ENCODE measurements around the gene TRIM52. TPM values are rescaled to one million over a fixed set of nuclear protein-coding genes. Genes with fewer than 3 reads are reported as not detected.

The TRIM52 gene
- total RNA-seq, 1 experiment from 2014 or later = 7.6 TPM

DNA sequence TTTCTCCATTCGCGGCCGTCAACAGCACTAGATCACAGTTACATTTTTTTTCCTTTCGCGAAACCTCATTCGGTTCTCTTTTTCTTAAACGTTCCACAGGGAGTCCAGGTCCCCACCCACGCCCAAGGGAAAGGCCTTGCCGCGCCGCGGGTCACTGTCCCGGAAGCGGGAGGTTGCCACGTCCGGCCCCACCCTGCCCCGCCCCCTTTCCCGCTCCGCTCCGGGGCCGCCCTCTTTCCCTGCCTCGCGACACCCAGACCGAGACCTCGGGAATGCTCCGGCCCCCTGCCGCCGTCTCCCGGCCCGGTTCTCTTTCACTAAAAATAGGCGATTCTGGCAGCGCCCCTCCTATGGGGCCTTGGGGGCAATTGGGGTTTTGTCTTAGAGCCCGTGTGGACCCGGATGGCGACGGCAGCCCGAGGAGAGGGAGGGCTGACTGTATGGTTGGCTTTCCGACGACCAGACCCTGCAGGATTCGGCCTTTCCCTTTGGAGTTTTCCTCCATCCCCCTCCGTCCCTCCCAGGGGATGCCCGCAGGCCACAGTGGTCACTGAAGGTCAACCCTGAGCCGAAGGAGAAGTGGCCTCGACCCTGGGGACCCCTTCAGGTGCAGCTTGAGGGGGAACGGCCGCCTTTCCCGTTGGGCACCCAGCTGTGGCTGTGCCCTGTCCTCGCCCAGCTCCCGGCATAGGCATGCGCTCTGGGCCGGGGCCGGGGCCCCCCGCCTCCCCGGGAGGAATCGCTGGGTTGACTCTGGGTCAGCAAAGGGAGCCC lies 14.5 kb downstream of the TRIM52 start (continued):
- TF ChIP-seq MAX (IDR thresholded peaks at IDR 0.05) (no peak), ATF3 (IDR thresholded peaks at IDR 0.05) (no peak)

- DNase-seq (ENCODE audit: low read depth, low spot score) = no peak
- TF ChIP-seq YY1 (IDR thresholded peaks at IDR 0.05; ENCODE audit: extremely low read depth, insufficient replicate concordance, low read depth, low read length) (no peak), CTCF (IDR thresholded peaks at IDR 0.05 in 2 of 3, conservative IDR thresholded peaks at IDR 0.05 in 1 of 3; ENCODE audit: borderline replicate concordance in 1 of 3, insufficient read depth in 1 of 3, low read depth in 2 of 3, low read length in 2 of 3) (no peak), POLR2A (IDR thresholded peaks at IDR 0.05; ENCODE audit: borderline replicate concordance, extremely low read depth, insufficient read depth, insufficient read length) (peak; percentile 37), SRF (IDR thresholded peaks at IDR 0.05; ENCODE audit: low read depth) (no peak)
- Histone ChIP-seq H3K4me3 (replicated peaks in 1 of 2; ENCODE audit: low read depth in 1 of 2, low read length in 2 of 2) (peak overlapping the region; percentile 88 to 92), H3K9ac (ENCODE audit: low read length) (peak overlapping the region; percentile 93), H4K20me1 (ENCODE audit: insufficient read depth) (peaks cover 12% of the 10 kb centered on the region; the same call in 1 of the 2 replicates), H3K9me3 (ENCODE audit: control insufficient read depth in 1 of 2, insufficient read depth in 1 of 2, low read depth in 1 of 2, low read length in 2 of 2) (no peaks in the 10 kb centered on the region), H3K27me3 (ENCODE audit: insufficient read depth, low read length) (no peaks in the 10 kb centered on the region), H2AFZ (ENCODE audit: low read depth, low read length, poor library complexity, severe bottlenecking) (no peak overlapping the region), H3K27ac (ENCODE audit: low read depth, low read length) (peak overlapping the region; percentile 96), H3K4me1 (ENCODE audit: control insufficient read depth in 1 of 2, insufficient read depth in 2 of 2, low read length in 2 of 2) (peaks cover 24 to 56% of the 10 kb centered on the region in 2 experiments), H3K79me2 (ENCODE audit: insufficient read depth, low read length) (peaks cover 90% of the 10 kb centered on the region), H3K4me2 (ENCODE audit: low read length) (peak overlapping the region; percentile 98), H3K36me3 (ENCODE audit: control insufficient read depth in 1 of 2, insufficient read depth in 2 of 2, low read length in 2 of 2) (peaks cover 13 to 39% of the 10 kb centered on the region in 2 experiments), H3K9me2 (ENCODE audit: insufficient read depth) (no peaks in the 10 kb centered on the region)
- ATAC-seq = peak; percentile 8
- intact Hi-C loops (cut with micrococcal nuclease) = no loop called here
- ChIA-PET POLR2A (interaction anchor here (0.9 to 3.6 kb wide), 5 partner anchors 10 to 38 kb away, joined by 4 to 19 read pairs (median 6); partner anchors contain the start of genes TRIM41 and TRIM52), RAD21 (ENCODE audit: low non-redundant PET in 1 of 2, low total read pairs in 2 of 2, uncharacterized antibody in 2 of 2, unreplicated experiment in 2 of 2) (no interaction called here), CTCF (interaction anchor here (1.8 kb wide), 1 partner anchor 15 kb away, joined by 4 read pairs; the partner anchor contains the start of gene TRIM52)
- no TSS peak for BruUV-seq (replicated peaks)
Measured at GRCh38 chr5:181245427-181246275, 15.3 kb downstream of the TRIM52 start.
